ENCODE results near the gene PLOD1.
"Not testable (repeated sequence)": the region's sequence is repeated elsewhere in the genome, so short reads cannot be mapped to it uniquely, and the experiment has no call there.

Gene PLOD1

GRCh38 chr1:11939794-11940193 is 5.3 kb downstream of the PLOD1 start:
- not testable (repeated sequence) for DNase-seq

GRCh38 chr1:11940260-11940921 is 5.9 kb downstream of the PLOD1 start:
- no peak for DNase-seq

DNA sequence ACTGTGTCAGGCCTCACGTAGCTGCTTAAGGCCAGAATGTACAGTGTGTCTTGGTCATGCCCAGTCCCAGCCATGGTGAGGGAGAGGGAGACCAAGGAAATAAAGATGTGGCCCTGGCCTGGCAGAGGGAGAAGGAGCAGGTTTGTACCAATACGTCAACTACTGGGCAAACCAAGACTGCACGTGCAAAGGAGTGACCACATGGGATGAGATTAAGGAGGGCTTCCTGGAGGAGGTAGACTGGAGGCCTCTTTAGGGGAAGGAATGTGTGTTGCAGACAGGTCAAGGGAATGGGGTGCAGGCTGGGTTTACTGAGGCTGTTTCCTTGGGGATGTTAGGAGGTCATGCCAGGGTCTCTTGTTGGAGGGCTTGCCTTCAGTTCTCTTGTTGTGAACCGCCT is 7.8 kb downstream of the PLOD1 start:
- DNase-seq: no peak

DNA sequence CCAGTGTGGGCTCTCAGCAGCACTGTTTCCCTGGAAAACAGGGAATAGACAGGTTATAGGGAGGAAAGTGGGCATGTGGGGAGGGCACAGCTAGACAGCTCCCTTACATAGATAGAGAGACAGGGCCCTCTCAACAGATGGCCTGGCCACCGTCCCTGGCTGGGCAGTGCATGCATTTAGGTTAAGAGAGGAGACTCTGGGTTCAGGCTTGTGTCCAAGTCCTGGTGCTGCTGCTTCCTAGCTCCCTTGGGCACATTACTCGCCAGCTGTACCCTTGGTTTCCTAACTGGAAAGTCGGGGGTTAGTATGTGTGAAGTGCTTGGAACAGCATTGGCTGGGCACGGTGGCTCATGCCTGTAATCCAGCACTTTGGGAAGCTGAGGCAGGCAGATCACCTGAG is 9.1 kb downstream of the PLOD1 start:
- DNase-seq: peak; percentile 68 to 81

DNA sequence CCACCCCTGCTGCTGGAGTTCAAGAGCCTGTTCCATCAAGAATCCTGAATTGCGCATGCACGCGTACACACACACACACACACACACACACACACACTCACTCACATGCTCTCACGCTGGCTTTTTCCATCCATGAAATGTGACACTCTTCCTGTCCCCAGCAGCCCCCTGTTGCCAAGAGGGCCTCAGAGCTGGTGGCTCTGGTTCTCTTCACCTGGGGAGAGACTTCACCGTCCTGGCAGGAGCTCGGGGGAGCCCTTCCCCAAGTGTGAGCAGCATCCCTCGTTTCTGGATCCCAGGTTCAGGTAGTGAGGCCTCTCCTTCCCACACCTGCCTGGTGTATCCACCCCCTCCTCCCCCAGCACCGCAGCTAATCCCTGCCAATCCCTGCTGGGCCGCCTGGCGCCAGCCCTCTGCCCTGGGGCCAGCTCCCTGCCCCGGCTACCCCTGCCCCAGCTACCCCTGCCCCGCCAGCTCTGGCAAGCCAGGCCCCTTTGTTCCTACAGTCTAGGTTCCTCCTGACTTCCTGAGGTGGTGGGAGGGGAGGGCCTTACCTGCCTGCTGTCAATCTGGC is 9.9 kb downstream of the PLOD1 start:
- DNase-seq: no peak

DNA sequence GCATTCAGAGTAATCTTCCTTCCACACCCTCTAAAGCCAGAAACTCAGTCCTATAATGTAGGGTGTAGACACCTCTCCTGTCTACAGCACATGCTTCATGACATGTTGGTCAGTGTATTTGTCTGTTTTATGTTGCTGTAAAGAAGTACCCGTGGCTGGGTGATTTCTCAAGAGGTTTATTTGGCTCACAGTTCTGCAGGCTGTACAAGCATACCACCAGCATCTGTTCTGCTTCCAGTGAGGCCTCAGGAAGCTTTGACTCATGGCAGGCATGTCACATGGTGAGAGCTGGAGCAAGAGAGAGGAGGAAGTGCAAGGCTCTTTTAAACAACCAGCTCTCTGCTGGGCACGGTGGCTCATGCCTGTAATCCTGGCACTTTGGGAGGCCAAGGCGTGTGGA is 12.1 kb downstream of the PLOD1 start:
- no peak for DNase-seq

DNA sequence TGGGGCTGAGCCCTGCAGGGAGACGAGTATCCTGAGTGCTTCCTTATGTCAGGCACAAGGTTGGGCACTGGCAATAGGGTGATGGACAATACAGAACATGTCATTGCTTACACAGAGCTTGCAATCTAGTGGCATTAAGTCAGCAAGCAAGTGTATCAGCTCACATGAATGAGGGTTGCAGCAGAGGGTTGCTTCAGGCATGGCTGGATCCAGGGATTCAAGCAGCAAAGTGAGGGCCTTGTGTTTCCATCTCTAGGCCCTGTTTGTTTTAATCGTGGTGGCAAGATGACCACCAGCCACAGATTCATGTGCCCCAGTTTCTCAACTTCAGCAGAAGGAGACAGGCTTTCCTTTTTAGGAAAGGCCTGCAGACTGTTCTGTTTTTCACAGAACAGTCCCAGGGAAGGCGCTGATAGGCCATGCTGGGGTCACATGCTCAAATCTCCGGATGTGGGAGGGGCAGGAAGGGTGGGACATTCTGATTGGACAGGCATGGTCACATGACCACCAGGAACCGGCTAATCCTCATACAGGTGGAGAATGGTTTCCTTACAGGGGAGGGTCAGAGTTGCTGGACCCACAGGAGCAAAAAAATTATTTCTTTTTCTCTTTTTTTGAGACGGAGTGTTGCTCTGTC is 14.4 kb downstream of the PLOD1 start:
- no peak for DNase-seq

DNA sequence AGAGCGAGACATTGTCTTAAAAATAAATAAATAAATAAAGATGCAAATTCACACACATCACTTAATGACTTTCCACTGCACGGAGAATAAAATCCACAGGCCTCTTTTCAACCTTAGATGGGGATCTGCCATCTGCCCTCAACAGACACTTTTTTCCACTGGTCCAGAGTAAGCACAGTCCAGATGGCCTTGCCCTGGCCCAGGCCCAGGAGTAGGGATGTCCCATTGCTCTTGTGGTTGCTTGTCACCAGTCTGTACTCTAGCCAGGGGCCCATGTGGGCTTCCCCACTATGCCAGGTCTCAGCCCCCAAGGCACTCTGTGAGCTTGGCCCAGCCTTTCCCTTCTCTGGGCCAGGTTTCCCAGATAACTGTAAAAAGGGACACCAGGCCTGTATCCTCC is 17.4 kb downstream of the PLOD1 start:
- peak; percentile 89 to 97 for DNase-seq

DNA sequence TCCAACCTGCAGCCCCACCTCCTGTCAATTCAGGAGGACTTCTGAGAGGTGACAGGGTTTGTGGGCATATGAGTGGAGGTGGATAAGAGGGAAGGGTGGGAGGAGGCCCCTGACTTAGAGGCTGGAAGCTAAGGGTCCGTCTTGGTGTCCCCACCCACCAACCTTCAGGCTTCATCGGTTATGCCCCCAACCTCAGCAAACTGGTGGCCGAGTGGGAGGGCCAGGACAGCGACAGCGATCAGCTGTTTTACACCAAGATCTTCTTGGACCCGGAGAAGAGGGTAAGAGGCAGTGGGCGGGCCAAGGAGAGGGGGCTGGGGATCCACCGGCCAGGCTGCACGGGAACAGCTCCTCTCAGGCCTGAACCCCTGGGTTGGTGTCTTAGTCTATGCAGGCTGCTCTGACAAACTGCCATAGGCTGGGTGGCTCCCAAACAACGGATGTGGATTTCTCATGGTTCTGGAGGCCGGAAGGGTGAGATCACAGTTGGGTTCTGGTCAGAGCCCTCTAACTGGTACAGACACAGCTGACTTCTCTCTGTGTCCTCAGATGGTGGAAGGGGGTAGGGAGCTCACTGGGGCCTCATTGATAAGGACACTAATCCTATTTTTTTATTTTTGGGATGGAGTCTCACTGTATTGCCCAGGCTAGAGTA is 18.1 kb downstream of the PLOD1 start:
- DNase-seq: no peak

DNA sequence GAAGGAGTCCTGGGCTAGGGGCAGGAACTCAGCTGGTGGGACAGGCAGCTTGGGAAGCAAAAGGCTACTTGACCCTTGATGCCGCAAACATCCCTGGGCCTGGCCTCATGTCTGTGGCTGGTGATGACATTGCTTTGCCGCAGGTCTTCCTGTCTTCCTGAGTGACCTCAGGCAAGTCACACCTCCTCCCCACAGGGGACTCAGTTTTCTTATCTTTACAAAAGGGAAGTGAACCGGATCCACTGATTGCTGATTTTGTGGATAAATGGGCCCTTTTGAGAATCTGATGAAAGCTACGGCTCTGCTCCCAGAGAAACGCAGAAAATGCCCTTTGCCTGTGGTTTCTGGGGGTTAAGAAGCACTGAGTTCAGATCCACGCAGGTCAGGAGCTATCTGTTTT is 20.7 kb downstream of the PLOD1 start:
- no peak for DNase-seq

GRCh38 chr1:11957398-11957797 is 22.9 kb downstream of the PLOD1 start:
- DNase-seq: no peak

- no peak for DNase-seq
These were observed 23.4 kb downstream of the PLOD1 start for GRCh38 chr1:11957897-11958296.

DNA sequence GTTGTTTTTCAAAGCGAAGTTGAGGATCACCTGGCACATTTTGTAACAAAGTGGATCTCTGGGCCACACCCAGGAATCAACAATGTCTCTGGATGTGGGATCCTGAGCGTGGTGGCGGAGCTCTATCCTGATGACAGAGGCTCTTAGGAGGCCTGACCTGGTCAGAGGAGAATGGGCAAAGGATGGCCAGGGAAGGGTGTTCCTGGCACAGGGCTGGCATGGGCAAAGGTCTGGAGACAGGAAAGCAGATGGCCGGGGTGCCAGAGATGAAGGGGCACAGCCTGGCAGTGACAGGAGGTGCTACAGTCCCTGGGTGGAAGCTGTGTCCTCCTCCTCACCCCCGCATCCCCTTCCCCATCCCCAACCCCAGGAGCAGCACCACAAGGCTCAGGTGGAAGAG is 25.8 kb downstream of the PLOD1 start:
- DNase-seq: no peak

GRCh38 chr1:11960715-11961114 is 26.2 kb downstream of the PLOD1 start:
- DNase-seq: no peak

GRCh38 chr1:11961230-11961629 is 26.7 kb downstream of the PLOD1 start:
- DNase-seq: no peak

- no peak for DNase-seq
These were observed 29.1 kb downstream of the PLOD1 start for GRCh38 chr1:11963622-11964021.

GRCh38 chr1:11964656-11965055 is 30.1 kb downstream of the PLOD1 start:
- DNase-seq: no peak

GRCh38 chr1:11967028-11967547 is 32.6 kb downstream of the PLOD1 start:
- DNase-seq: peak in 1 of 2 experiments; percentile 29

- no peak for DNase-seq
These were observed 36.1 kb downstream of the PLOD1 start for GRCh38 chr1:11970441-11971185.

GRCh38 chr1:11977625-11978024 is 43.1 kb downstream of the PLOD1 start:
- DNase-seq: no peak

- DNase-seq: no peak
These were observed 43.8 kb downstream of the PLOD1 start for GRCh38 chr1:11978301-11978700.

- DNase-seq: peak in 1 of 2 experiments; percentile 22
These were observed 44.7 kb downstream of the PLOD1 start for GRCh38 chr1:11979028-11979850.
